ENCODE measurements around the gene CHTF8.

The CHTF8 gene

DNA sequence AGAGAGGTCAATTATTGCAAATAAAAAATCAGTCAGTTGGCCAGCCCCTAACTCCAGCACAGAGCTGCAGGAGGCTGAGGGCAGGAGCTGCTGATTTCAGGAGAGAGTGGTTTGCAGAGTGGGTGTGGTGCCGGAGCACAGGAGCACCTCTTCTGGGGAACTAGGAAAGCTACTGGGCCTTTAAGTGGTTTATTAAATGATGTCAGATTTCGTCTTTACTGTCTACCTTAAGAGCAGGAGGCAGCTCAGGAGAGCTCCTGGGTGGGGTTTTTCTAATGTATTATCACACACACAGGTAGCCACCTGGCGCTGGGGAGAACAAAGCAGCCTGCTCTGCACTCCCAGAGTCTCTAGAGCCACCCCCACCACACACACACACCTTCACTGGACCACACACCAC is 38.4 kb downstream of the CHTF8 start:
- DNase-seq (ENCODE audit: low read depth): no peak
- TF ChIP-seq, protein P1, sequence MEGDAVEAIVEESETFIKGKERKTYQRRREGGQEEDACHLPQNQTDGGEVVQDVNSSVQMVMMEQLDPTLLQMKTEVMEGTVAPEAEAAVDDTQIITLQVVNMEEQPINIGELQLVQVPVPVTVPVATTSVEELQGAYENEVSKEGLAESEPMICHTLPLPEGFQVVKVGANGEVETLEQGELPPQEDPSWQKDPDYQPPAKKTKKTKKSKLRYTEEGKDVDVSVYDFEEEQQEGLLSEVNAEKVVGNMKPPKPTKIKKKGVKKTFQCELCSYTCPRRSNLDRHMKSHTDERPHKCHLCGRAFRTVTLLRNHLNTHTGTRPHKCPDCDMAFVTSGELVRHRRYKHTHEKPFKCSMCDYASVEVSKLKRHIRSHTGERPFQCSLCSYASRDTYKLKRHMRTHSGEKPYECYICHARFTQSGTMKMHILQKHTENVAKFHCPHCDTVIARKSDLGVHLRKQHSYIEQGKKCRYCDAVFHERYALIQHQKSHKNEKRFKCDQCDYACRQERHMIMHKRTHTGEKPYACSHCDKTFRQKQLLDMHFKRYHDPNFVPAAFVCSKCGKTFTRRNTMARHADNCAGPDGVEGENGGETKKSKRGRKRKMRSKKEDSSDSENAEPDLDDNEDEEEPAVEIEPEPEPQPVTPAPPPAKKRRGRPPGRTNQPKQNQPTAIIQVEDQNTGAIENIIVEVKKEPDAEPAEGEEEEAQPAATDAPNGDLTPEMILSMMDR (IDR thresholded peaks at IDR 0.05; ENCODE audit: insufficient read depth, low read depth, low read length, missing control alignments): no peak
- no peak overlapping the region for H3K4me3 ChIP-seq (ENCODE audit: low read depth, low read length)

DNA sequence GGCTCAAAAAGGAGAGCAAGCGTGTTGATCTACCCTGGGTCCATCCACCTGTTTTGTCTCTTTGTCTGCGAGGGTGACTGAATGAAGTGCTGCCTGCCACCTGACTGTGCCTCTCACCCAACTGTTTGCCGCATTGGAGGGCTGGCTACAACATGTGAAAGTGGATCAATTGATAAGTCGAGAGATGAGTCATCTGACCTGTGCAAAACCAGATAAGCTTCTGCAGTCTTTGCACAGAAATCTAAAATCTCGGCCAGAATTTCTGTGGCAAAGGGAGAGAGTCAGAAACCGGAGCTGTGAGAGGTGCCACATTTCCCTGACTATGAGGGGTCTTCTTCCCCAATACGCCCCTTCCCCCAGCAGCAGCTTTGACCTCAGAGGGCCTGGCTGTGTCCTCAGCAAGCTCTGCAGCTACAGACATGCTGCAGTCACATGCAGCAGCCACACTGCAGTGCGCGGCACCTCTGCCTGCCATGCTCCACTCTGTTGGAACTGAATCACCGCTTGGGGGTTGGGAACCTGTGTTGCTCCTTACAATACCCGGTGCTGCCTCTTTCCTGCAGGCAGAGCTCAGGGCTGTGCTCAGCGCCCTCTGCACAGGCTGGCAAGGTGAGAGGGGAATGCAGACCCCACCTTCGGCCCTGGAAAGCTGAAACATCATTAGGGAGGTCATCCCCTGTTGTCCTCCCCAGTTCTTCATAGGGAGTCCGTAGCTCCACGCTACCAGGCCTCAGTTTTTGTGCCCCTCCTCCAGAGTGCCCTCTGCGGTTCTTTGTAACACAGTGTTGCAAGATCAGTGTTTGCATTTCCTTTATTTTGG is 43.1 kb downstream of the CHTF8 start:
- H3K4me3 ChIP-seq (ENCODE audit: low read depth, low read length): no peak overlapping the region
- peak; percentile 82 for DNase-seq (ENCODE audit: low read depth)
- TF ChIP-seq, protein P1 (IDR thresholded peaks at IDR 0.05; ENCODE audit: insufficient read depth, low read depth, low read length, missing control alignments): no peak

DNA sequence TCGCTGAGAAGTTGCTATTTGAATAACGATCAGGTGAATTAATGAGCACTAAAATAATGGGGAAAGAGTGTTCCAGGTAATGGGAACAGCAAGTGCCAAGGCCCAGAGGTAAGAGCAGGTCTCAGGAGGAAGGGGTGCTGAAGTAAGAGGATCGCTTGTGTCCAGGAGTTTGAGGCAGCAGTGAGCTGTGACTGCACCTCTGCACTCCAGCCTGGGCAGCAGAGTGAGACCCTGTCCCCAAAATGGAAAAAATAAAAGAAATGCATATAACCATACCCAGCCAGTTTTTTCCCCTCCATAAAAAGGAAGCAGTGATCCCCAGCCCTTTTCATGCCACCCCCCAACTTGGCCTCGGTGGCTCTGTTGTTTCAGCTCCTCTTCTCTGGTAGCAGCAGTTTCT is 43.7 kb downstream of the CHTF8 start:
- no peak for DNase-seq (ENCODE audit: low read depth)
- no peak overlapping the region for H3K4me3 ChIP-seq (ENCODE audit: low read depth, low read length)
- TF ChIP-seq, protein P1 (IDR thresholded peaks at IDR 0.05; ENCODE audit: insufficient read depth, low read depth, low read length, missing control alignments): no peak

DNA sequence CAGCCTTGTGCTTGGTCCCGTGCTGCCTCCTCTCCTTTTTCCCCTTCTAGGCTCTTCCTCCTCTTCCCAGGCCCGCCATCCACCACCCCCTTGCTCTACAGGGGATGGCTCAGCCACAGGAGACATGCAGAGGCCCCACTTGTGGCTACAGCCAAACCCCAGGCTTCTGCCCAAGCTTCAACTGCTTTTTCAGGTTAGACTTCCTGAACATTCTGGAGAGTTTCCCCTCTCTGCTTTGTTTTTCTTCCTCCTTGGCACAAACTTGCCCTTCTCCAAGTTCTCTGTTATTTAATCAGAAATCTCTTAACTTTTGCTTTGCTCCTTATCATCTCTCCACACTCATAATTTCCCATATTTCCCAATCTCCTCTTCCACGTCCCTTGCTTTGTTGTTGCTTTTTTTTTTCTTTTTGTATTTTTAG is 45.2 kb downstream of the CHTF8 start:
- H3K4me3 ChIP-seq (ENCODE audit: low read depth, low read length): no peak overlapping the region
- TF ChIP-seq, protein P1 (IDR thresholded peaks at IDR 0.05; ENCODE audit: insufficient read depth, low read depth, low read length, missing control alignments): no peak
- no peak for DNase-seq (ENCODE audit: low read depth)

- TF ChIP-seq, protein P1 (IDR thresholded peaks at IDR 0.05; ENCODE audit: insufficient read depth, low read depth, low read length, missing control alignments): no peak
- no peak overlapping the region for H3K4me3 ChIP-seq (ENCODE audit: low read depth, low read length)
- no peak for DNase-seq (ENCODE audit: low read depth)
These were observed 47.2 kb downstream of the CHTF8 start for GRCh38 chr16:69085032-69085695.

DNA sequence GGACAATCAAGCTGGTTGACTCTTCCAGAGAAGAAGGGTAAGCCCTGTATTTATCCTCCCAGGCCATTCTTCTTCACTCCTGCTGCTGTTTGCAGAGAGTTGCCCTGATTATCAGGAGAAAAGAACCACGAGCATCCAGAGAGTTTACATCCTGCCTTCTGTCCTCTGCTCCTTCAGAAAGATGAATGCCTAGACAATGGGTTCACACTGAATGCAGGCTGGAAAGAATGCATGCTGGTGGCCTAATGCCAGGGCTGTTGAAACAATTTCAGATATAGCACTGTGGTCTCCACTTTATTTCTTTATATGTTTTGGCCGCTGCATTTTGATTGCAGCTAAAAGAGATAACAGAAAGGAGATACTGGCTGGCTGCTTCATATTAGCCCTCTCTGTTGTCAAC is 48.1 kb downstream of the CHTF8 start:
- no peak for DNase-seq (ENCODE audit: low read depth)
- no peak overlapping the region for H3K4me3 ChIP-seq (ENCODE audit: low read depth, low read length)
- TF ChIP-seq, protein P1 (IDR thresholded peaks at IDR 0.05; ENCODE audit: insufficient read depth, low read depth, low read length, missing control alignments): no peak
